Fibroblast of skin of abdomen (primary cell): ENCODE measurements around the gene SENP2. TPM values are rescaled to one million over a fixed set of nuclear protein-coding genes. Genes with fewer than 3 reads are reported as not detected.
"Not testable (repeated sequence)": the region's sequence is repeated elsewhere in the genome, so short reads cannot be mapped to it uniquely, and the experiment has no call there.

Experiments
- DNase-seq: peaks from one replicate; pipeline ENCODE4 v3.0.0-alpha.2; 2013
- polyA plus RNA-seq, 2 experiments: library from polyadenylated mRNA; unstranded; fragments of 120-200 nt; gene quantifications; one replicate each; pipeline ENCODE4 v1.2.1, GENCODE V29; 2013; ENCODE audit not compliant: insufficient read length in 2 of 2

Gene SENP2
- 27.2 TPM for polyA plus RNA-seq (2013, experiment 1 of 2; ENCODE audit: insufficient read length)
- polyA plus RNA-seq (2013, experiment 2 of 2; ENCODE audit: insufficient read length), result 23.4 TPM

GRCh38 chr3:185585859-185586685, at the start of gene SENP2:
Gene SENP2 (plus strand): TSS chr3:185586295. CDS start chr3:185586414, 119 bp downstream.
- peak; percentile 99 for DNase-seq

GRCh38 chr3:185537369-185537970, 48.6 kb upstream of the SENP2 start:
- peak; percentile 56 for DNase-seq

- DNase-seq, result no peak
These were observed 46.2 kb upstream of the SENP2 start for GRCh38 chr3:185539934-185540333.

GRCh38 chr3:185540695-185541094, 45.4 kb upstream of the SENP2 start:
- DNase-seq, result no peak

- DNase-seq, result peak; percentile 95
These were observed 37.0 kb upstream of the SENP2 start for GRCh38 chr3:185549122-185549521.

GRCh38 chr3:185549651-185550111, 36.4 kb upstream of the SENP2 start:
- DNase-seq, result peak; percentile 5

- DNase-seq, result peak; percentile 14
These were observed 33.7 kb upstream of the SENP2 start, which contains the start of gene LIPH for GRCh38 chr3:185552358-185552877. Gene LIPH (minus strand): TSS chr3:185552588. CDS start chr3:185552471, 117 bp downstream.

GRCh38 chr3:185555101-185555501, 31.0 kb upstream of the SENP2 start:
- DNase-seq, result no peak

GRCh38 chr3:185555860-185556347, 30.2 kb upstream of the SENP2 start:
- no peak for DNase-seq

- DNase-seq, result not testable (repeated sequence)
These were observed 29.5 kb upstream of the SENP2 start for GRCh38 chr3:185556640-185557039.

- no peak for DNase-seq
These were observed 27.7 kb upstream of the SENP2 start for GRCh38 chr3:185558395-185558794.

GRCh38 chr3:185559706-185560090, 26.4 kb upstream of the SENP2 start:
- DNase-seq, result no peak

- no peak for DNase-seq
These were observed 25.4 kb upstream of the SENP2 start for GRCh38 chr3:185560676-185561075.

GRCh38 chr3:185561374-185561943, 24.6 kb upstream of the SENP2 start:
- no peak for DNase-seq

- no peak for DNase-seq
These were observed 24.1 kb upstream of the SENP2 start for GRCh38 chr3:185561958-185562357.

GRCh38 chr3:185572183-185572582, 13.9 kb upstream of the SENP2 start:
- DNase-seq, result no peak

- peak; percentile 22 for DNase-seq
These were observed 10.8 kb upstream of the SENP2 start for GRCh38 chr3:185575108-185575869.

- no peak for DNase-seq
These were observed 3.9 kb upstream of the SENP2 start for GRCh38 chr3:185582236-185582635.

- no peak for DNase-seq
These were observed 3.2 kb upstream of the SENP2 start for GRCh38 chr3:185582871-185583270.

- no peak for DNase-seq
These were observed 2.2 kb upstream of the SENP2 start for GRCh38 chr3:185583925-185584324.

- no peak for DNase-seq
These were observed 1.4 kb upstream of the SENP2 start for GRCh38 chr3:185584686-185585085.

GRCh38 chr3:185585518-185585858, 607 bp upstream of the SENP2 start:
- no peak for DNase-seq
